ENCODE data around the gene TM7SF3. TPM values are rescaled to one million over a fixed set of nuclear protein-coding genes. Genes with fewer than 3 reads are reported as not detected.

Gene TM7SF3, protein sequence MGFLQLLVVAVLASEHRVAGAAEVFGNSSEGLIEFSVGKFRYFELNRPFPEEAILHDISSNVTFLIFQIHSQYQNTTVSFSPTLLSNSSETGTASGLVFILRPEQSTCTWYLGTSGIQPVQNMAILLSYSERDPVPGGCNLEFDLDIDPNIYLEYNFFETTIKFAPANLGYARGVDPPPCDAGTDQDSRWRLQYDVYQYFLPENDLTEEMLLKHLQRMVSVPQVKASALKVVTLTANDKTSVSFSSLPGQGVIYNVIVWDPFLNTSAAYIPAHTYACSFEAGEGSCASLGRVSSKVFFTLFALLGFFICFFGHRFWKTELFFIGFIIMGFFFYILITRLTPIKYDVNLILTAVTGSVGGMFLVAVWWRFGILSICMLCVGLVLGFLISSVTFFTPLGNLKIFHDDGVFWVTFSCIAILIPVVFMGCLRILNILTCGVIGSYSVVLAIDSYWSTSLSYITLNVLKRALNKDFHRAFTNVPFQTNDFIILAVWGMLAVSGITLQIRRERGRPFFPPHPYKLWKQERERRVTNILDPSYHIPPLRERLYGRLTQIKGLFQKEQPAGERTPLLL
- 44.9 and 46.9 TPM in 2 replicates for total RNA-seq
- long read RNA-seq, transcript TM7SF3-201 (12 exons, 2,709 nt), result major isoform, 11 of 37 reads
- long read RNA-seq, partial matches to known transcripts, result 9 of 37 reads
- long read RNA-seq, other reads (novel, unspliced or antisense), result 17 of 37 reads

DNA sequence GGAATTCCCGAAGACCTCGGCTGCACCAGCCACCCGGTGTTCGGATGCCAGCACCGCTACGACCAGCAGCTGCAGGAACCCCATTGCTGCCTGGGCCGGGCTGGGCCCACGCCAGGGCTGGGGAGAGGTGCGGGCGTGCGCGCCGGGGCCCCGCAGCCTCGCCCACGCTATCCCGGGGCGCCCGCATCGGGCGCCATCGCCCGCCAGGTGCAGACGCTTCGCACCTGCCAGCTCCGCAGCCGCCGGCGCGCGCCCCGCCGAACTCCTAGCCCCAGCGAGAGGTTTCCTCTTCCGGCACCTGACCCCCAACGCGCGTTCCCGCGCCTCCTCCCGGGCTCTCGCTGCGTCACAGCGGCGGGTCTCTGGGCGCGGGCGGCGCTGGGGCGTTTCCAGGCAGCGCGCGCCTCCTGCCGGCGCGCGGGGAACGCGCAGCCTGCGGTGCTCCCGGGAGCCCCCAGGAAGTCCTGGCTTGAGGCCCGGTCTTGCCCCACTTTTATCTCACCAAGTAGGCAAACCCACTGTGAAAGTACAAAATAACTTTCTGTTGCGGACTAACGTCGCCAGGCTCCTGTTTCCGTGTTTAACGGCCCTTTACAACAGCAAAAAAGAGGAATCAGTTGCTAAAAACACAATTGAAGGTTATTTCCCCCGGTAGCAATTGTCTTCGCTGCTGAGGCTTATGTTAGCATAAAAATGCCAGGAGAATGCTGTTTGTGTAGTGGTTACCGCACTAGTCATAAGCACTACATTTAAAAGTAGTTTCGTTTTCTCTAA lies at the start of gene TM7SF3:
TM7SF3 (minus strand) TSS at position 300 of the 774 bp plus-strand sequence; CDS start at position 84, 216 bp downstream.
- Mint-ChIP-seq H3K36me3 (ENCODE audit: unreplicated experiment) (peaks cover 11% of the 10 kb centered on the region), H3K9me3 (ENCODE audit: unreplicated experiment) (no peaks in the 10 kb centered on the region)
- TF ChIP-seq, protein P1, sequence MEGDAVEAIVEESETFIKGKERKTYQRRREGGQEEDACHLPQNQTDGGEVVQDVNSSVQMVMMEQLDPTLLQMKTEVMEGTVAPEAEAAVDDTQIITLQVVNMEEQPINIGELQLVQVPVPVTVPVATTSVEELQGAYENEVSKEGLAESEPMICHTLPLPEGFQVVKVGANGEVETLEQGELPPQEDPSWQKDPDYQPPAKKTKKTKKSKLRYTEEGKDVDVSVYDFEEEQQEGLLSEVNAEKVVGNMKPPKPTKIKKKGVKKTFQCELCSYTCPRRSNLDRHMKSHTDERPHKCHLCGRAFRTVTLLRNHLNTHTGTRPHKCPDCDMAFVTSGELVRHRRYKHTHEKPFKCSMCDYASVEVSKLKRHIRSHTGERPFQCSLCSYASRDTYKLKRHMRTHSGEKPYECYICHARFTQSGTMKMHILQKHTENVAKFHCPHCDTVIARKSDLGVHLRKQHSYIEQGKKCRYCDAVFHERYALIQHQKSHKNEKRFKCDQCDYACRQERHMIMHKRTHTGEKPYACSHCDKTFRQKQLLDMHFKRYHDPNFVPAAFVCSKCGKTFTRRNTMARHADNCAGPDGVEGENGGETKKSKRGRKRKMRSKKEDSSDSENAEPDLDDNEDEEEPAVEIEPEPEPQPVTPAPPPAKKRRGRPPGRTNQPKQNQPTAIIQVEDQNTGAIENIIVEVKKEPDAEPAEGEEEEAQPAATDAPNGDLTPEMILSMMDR (IDR thresholded peaks at IDR 0.05), result peak; percentile 99

DNA sequence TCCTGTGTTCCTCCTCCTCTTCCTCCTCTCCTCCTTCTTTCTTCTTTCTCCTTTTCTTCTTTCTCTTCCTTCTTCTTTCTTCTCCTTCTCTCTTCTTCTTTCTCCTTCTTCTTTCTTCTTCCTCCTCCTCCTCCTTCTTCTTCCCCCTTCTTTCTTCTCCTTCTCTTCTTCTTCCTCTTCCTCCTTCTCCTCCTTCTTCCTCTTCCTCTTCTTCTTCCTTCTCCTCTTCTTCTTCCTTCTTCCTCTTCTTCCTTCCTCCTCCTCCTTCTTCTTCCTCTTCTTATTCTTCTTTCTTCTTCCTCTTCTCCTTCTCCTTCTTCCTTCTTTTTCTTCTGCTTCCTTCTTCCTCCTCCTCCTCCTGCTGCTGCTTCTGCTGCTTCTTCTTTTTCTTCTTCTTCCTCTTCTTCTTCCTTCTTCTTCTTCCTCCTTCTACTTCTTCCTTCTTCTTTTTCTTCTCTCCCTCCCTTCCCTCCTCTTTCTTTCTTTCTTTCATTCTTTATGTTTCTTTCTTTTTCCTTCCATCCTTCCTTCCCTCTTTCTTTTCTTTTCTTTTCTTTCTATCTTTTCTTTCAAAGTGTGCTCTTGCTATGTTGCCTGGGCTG lies 49.2 kb upstream of the TM7SF3 start:
- H3K27ac Mint-ChIP-seq (ENCODE audit: unreplicated experiment), result no peak overlapping the region
- H3K4me3 Mint-ChIP-seq (ENCODE audit: unreplicated experiment), result no peak overlapping the region
- TF ChIP-seq, protein P1 (IDR thresholded peaks at IDR 0.05), result no peak
- H3K36me3 Mint-ChIP-seq (ENCODE audit: unreplicated experiment), result no peaks in the 10 kb centered on the region
- no peaks in the 10 kb centered on the region for H3K9me3 Mint-ChIP-seq (ENCODE audit: unreplicated experiment)
- no peaks in the 10 kb centered on the region for H3K27me3 Mint-ChIP-seq (ENCODE audit: unreplicated experiment)
- H3K4me1 Mint-ChIP-seq (ENCODE audit: unreplicated experiment), result no peaks in the 10 kb centered on the region
- no peak for DNase-seq (ENCODE audit: extremely low spot score, unreplicated experiment)

More for the DNA sequence above, at the start of gene TM7SF3:
- DNase-seq (ENCODE audit: extremely low spot score, unreplicated experiment), result peak; percentile 95
- no peaks in the 10 kb centered on the region for H3K27me3 Mint-ChIP-seq (ENCODE audit: unreplicated experiment)
- H3K4me1 Mint-ChIP-seq (ENCODE audit: unreplicated experiment), result peaks cover 40% of the 10 kb centered on the region
- H3K27ac Mint-ChIP-seq (ENCODE audit: unreplicated experiment), result peak within 1 kb of the TSS; percentile 93
- H3K4me3 Mint-ChIP-seq (ENCODE audit: unreplicated experiment), result peak within 1 kb of the TSS; percentile 94

DNA sequence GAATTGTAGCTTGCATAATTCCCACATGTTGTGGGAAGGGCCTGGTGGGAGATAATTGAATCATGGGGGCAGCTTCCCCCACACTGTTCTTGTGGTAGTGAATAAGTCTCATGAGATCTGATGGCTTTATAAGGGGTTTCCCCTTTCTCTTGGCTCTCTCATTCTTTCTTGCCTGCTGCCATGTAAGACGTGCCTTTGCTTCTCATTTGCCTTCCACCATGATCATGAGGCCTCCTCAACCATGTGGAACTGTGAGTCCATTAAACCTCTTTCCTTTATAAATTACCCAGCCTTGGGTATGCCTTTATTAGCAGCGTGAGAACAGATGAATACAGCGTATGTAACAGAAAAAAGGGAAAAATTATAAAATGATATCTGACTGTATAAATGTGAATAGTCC lies 47.1 kb upstream of the TM7SF3 start:
- H3K9me3 Mint-ChIP-seq (ENCODE audit: unreplicated experiment), result no peaks in the 10 kb centered on the region
- H3K36me3 Mint-ChIP-seq (ENCODE audit: unreplicated experiment), result peaks cover 2% of the 10 kb centered on the region
- no peak for DNase-seq (ENCODE audit: extremely low spot score, unreplicated experiment)
- H3K4me1 Mint-ChIP-seq (ENCODE audit: unreplicated experiment), result no peaks in the 10 kb centered on the region
- H3K4me3 Mint-ChIP-seq (ENCODE audit: unreplicated experiment), result no peak overlapping the region
- no peak overlapping the region for H3K27ac Mint-ChIP-seq (ENCODE audit: unreplicated experiment)
- no peaks in the 10 kb centered on the region for H3K27me3 Mint-ChIP-seq (ENCODE audit: unreplicated experiment)
- TF ChIP-seq, protein P1 (IDR thresholded peaks at IDR 0.05), result no peak

DNA sequence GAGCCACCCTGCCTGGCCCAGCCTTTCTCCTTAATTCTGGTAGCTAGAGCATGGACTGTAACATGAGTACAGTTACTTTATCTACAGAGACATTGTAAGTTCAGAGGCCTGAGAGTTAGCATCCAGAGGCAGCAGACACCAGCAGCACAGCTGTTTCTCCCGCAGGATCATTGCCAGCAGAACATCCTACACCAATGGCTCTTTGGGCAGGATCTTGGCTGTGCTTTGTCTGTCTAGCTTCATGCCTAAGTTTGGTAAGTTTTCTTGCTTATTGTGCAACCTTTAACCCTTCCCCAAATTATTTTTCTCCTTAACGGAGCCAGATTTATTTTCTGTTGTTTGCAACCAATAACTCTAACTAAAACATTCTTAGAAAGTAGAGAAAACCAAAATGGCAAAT lies 46.6 kb upstream of the TM7SF3 start:
- Mint-ChIP-seq H3K36me3 (ENCODE audit: unreplicated experiment) (peaks cover 2% of the 10 kb centered on the region), H3K4me3 (ENCODE audit: unreplicated experiment) (no peak overlapping the region), H3K9me3 (ENCODE audit: unreplicated experiment) (no peaks in the 10 kb centered on the region), H3K27ac (ENCODE audit: unreplicated experiment) (no peak overlapping the region), H3K4me1 (ENCODE audit: unreplicated experiment) (no peaks in the 10 kb centered on the region), H3K27me3 (ENCODE audit: unreplicated experiment) (no peaks in the 10 kb centered on the region)
- DNase-seq (ENCODE audit: extremely low spot score, unreplicated experiment), result no peak
- TF ChIP-seq, protein P1 (IDR thresholded peaks at IDR 0.05), result no peak
